HUES64 (cell line): Measurements from ENCODE around the gene WASL.
A peak's percentile ranks its signal among the peaks of the same experiment; 100 is the strongest.

ENCODE experiments used
- H3K27ac ChIP-seq: 2 replicates; pipeline ENCODE4 v1.7.0; 2013; ENCODE audit warnings: low read depth, low read length, inconsistent platforms
- H3K27me3 ChIP-seq: 2 replicates; pipeline ENCODE4 v1.6.1; 2013; ENCODE audit warnings: mild to moderate bottlenecking, low read length; ENCODE audit not compliant: insufficient read depth
- H3K36me3 ChIP-seq: 2 replicates; pipeline ENCODE4 v1.6.1; 2013; ENCODE audit warnings: mild to moderate bottlenecking, low read length; ENCODE audit not compliant: insufficient read depth
- H3K4me1 ChIP-seq: 2 replicates; pipeline ENCODE4 v1.6.1; 2013; ENCODE audit warnings: mild to moderate bottlenecking, low read length, moderate library complexity; ENCODE audit not compliant: insufficient read depth
- H3K4me3 ChIP-seq: 2 replicates; pipeline ENCODE4 v1.5.1; 2013; ENCODE audit warnings: mild to moderate bottlenecking, low read length, moderate library complexity
- H3K9ac ChIP-seq: 2 replicates; pipeline ENCODE4 v1.6.1; 2013; ENCODE audit warnings: mild to moderate bottlenecking, low read depth, low read length
- H3K9me3 ChIP-seq: 2 replicates; pipeline ENCODE4 v1.6.1; 2013; ENCODE audit warnings: low read depth, low read length; ENCODE audit not compliant: insufficient read depth
- WGBS: fragments of 150-250, 120-280 bp; methylation state at CpG from one replicate; pipeline ENCODE4 v1.1.7; 2013; ENCODE audit warnings: missing lambda C conversion rate; 5-methylcytosine and 5-hydroxymethylcytosine counted together

WASL gene

DNA sequence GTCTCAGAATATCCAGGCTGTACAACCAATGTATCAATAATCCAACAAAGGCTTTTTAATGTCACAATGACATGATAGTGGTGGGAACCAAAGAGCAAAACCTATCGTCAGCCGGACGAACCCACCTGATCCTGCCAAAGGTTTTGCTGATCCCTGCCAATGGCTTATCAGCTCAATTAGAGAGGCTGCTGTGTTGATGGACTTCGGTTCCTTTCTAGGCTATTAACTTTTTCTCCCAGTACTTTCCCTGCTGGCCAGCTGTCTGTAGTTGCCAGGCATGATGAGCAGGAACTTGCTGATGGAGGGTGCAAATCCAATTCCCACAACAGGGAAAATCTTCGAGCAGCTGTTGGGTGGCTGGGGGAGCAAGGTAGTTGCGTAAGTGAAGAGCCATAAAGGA is 90.8 kb downstream of the WASL start:
- Histone ChIP-seq H3K9me3 (no peaks in the 10 kb centered on the region), H3K36me3 (no peaks in the 10 kb centered on the region), H3K4me1 (no peaks in the 10 kb centered on the region), H3K27ac (no peak overlapping the region), H3K9ac (no peak overlapping the region), H3K4me3 (no peak overlapping the region), H3K27me3 (no peaks in the 10 kb centered on the region)
- WGBS, result 94% methylated on average over 6 of the region's 6 CpGs

DNA sequence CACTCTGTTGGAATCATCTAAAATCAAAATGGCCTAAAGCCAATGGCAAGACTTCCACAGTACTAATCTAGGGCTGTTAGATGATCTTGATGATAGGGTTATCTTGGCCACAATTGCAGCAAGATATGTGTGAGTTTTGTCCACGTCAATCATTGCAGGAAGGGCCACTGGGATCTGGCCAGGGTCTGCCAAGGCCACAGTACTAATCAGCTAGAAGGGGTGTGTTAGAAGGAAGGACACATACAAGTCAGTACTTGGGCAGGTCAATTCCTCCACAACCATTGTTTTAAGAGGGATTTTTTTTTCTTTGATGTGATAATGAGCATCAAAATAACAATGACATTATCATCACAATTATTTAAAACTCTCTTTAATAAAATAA is 91.5 kb downstream of the WASL start:
- H3K9ac ChIP-seq, result no peak overlapping the region
- H3K36me3 ChIP-seq, result no peaks in the 10 kb centered on the region
- H3K9me3 ChIP-seq, result no peaks in the 10 kb centered on the region
- H3K27ac ChIP-seq, result no peak overlapping the region
- no peaks in the 10 kb centered on the region for H3K4me1 ChIP-seq
- WGBS, result 86% methylated on average over 1 of the region's 1 CpG
- H3K27me3 ChIP-seq, result no peaks in the 10 kb centered on the region
- no peak overlapping the region for H3K4me3 ChIP-seq

DNA sequence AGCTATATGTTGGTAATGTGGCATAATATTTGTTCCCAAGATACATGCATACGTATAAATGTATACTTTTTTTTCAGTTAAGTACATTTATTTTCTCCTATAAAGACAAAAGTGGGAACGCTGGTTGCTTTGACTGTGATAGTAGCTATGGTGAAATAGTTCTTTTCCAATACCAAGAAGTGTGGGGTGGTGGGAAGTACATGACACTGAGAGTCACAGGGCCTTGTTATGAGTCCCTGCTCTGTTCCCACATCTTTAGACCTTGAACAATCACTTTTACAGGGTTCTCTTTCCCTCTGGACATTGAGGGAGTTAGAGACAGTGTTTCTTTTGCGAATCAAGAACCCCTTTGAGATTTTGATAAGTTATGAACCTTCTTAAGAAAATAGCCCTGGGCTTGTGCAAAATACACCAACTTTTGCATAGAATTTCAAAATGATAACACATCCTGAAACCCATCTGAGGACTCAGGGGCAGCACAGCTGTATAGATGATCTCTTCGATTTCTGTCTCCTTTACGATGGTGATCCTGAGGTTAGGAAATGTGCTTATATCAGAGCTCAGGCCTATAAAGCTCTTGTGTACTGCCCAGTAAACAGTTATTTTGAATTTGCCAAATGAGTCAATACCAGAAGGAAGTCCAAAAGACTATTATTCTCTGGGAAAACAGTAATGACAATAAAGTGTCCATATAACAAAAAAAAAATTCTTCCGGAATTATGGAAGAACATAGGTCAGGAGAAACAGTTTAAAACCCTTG is 92.1 kb downstream of the WASL start:
- Histone ChIP-seq H3K36me3 (no peaks in the 10 kb centered on the region), H3K27ac (no peak overlapping the region), H3K9me3 (no peaks in the 10 kb centered on the region), H3K4me3 (no peak overlapping the region), H3K9ac (no peak overlapping the region), H3K4me1 (no peaks in the 10 kb centered on the region), H3K27me3 (no peaks in the 10 kb centered on the region)
- WGBS, result over 99% methylated on average over 3 of the region's 6 CpGs

DNA sequence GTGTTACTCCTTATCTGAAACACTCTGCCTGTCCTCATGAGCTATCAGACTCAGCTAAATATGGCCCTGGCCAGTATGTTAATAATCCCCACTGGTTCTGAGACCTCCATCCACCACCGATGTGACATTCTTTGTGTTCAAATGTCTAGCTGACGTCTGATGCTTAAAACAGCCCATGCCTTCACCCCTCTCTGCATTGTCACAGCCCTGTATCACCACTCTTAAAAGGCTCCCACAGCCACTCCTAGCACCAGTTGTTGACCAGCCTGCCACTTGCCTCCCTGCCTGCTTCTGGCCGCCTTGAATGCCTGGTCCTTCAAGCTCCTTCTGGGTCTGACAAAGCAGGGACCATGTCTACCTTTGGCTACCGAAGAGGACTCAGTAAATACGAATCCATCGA is 93.2 kb downstream of the WASL start, which contains the start of gene LMOD2:
Gene LMOD2 (plus strand): TSS at position 253 of the 400 bp plus-strand sequence. CDS start 98 bp downstream, at position 351.
- Histone ChIP-seq H3K9me3 (no peaks in the 10 kb centered on the region), H3K9ac (no peak within 1 kb of the TSS), H3K4me1 (no peaks in the 10 kb centered on the region), H3K27me3 (no peaks in the 10 kb centered on the region), H3K4me3 (no peak within 1 kb of the TSS), H3K36me3 (no peaks in the 10 kb centered on the region), H3K27ac (no peak within 1 kb of the TSS)
- 84% methylated on average over 6 of the region's 6 CpGs for WGBS

DNA sequence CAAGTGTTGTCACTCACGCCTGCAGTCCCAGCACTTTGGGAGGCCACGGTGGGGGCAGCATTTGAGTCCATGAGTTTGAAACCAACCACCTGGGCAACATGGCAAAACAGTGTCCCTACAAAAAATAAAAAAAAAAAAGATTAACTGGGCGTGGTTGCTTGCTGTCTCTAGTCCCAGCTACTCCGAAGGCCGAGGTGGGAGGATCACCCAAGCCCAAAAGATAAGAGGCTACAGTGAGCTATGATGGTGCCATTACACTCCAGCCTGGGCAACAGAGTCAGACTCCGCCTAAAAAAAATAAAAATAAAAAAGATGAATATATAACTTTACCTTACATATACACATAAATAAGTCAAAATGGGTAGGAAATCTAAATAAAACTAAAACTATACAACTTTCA is 95.6 kb downstream of the WASL start:
- no peak overlapping the region for H3K9ac ChIP-seq
- H3K4me3 ChIP-seq, result no peak overlapping the region
- no peaks in the 10 kb centered on the region for H3K27me3 ChIP-seq
- H3K36me3 ChIP-seq, result no peaks in the 10 kb centered on the region
- H3K9me3 ChIP-seq, result no peaks in the 10 kb centered on the region
- H3K4me1 ChIP-seq, result peaks cover 6% of the 10 kb centered on the region; the same call in 1 of the 2 replicates
- WGBS, result 92% methylated on average over 5 of the region's 6 CpGs
- H3K27ac ChIP-seq, result no peak overlapping the region

DNA sequence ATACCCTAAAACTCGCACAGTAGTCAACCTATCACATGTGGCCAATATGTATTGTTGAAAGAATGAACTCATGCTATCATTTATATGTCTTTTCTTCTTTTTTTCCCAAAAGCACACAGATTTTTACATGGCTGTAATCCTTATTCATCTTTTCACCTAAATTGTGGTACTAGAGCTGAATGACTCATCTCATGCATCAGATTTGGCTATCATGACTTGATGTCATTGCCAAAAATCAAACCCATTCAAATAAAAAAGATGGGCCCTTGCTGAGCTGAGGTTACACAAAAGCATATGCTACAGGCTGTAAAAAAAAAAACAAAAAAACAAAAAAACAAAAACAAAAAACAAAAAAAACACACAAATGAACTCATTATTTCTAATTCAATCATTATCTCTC is 96.4 kb downstream of the WASL start:
- WGBS, result 100% methylated on average over 1 of the region's 1 CpG
- Histone ChIP-seq H3K9me3 (no peaks in the 10 kb centered on the region), H3K4me3 (no peak overlapping the region)

DNA sequence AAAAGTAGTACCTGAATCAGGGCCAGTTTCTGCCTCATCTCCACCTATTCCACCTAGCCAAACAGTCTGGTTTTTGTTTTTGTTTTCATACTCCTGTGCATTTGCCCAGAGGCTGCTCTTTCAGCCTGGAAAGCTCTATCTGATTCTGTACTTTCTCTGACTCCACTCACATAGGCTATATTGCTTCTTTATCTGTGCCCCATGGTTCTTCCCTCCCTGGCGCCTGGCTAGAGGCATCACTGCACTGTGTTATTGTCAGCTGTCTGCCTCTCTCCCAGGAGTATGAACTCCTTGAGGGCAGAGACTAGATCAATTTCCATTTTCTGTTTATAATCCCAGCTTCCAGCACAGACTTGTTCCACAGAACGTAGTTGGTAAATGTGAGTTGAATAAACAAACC is 98.2 kb downstream of the WASL start:
- Histone ChIP-seq H3K4me3 (no peak overlapping the region), H3K27ac (no peak overlapping the region), H3K4me1 (peaks cover 19% of the 10 kb centered on the region; the same call in 1 of the 2 replicates), H3K27me3 (no peaks in the 10 kb centered on the region), H3K9me3 (no peaks in the 10 kb centered on the region), H3K36me3 (no peaks in the 10 kb centered on the region), H3K9ac (no peak overlapping the region)
- 87% methylated on average over 2 of the region's 2 CpGs for WGBS

More for the DNA sequence above, 96.4 kb downstream of the WASL start:
- H3K27ac ChIP-seq, result no peak overlapping the region
- H3K27me3 ChIP-seq, result no peaks in the 10 kb centered on the region
- H3K36me3 ChIP-seq, result no peaks in the 10 kb centered on the region
- H3K4me1 ChIP-seq, result peaks cover 9% of the 10 kb centered on the region; the same call in 1 of the 2 replicates
- H3K9ac ChIP-seq, result no peak overlapping the region

DNA sequence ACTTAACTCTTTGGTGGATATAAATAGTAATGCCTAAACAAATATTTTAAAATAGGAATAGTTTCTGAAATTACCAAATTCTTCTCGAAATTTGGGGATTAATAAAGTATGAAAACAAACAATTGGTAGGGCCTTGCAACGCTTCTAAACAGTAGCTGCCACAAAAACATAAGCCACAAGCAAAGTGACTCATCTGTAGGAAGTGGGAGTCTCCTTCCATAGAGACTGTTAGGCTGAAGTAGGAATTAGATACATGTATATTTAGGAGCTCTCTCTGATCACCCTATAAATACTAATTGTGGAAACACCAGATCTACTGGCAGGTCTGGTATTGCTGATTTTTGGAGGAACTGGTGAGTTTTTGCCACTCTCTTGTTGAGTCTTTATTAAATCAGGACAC is 98.8 kb downstream of the WASL start:
- Histone ChIP-seq H3K27me3 (no peaks in the 10 kb centered on the region), H3K4me3 (no peak overlapping the region), H3K4me1 (peaks cover 25% of the 10 kb centered on the region; the same call in 1 of the 2 replicates), H3K36me3 (no peaks in the 10 kb centered on the region), H3K9ac (no peak overlapping the region), H3K27ac (no peak overlapping the region), H3K9me3 (no peaks in the 10 kb centered on the region)
- 100% methylated on average over 2 of the region's 2 CpGs for WGBS

DNA sequence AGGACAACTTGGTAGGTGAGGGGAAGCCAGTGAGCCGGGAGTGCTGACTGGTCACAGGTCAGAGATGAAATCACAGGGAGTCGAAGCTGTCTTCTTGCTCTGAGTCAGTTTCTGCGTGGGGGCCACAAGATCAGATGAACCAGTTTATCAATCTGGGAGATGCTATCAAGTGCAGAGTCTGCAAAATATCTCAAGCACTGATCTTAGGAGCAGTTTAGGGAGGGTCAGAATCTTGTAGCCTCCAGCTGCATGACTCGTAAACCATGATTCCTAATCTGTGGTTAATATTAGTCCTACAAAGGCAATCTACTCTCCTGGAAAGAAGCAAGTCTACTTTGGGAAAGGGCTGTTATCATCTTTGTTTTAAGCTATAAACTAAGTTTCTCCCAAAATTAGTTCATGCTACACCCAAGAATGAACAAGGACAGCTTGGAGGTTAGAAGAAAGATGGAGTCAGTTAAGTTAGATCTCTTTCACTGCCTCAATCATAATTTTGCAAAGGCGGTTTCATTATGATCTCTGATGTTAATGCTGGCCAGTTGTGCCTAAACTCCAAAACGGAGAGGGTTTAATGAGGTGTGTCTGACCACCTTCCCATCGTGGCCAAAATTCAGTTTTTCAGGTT is 101.6 kb downstream of the WASL start:
- Histone ChIP-seq H3K9ac (no peak overlapping the region), H3K4me3 (no peak overlapping the region), H3K9me3 (no peaks in the 10 kb centered on the region), H3K27me3 (no peaks in the 10 kb centered on the region), H3K27ac (no peak overlapping the region), H3K36me3 (no peaks in the 10 kb centered on the region), H3K4me1 (peaks cover 43% of the 10 kb centered on the region)
- 86% methylated on average over 7 of the region's 7 CpGs for WGBS

DNA sequence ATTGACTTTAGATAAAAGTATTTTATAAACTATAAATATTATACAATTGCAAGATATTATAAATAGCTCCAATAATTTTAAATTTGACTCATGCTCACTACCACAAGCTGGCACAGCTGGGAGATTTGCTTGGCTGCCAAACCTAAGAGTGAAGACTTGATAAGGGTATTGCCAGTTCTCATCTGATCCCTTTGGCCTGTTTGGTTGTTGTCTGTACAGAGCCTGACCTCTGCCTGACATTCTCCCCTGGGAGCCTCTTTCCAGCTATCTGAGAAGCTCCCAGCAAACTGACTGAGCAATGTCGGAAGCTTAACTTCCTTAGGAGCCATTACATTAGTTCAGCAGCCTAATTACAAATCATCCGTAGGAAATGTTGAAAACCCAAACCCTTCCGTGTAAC is 103.3 kb downstream of the WASL start:
- H3K27me3 ChIP-seq, result no peaks in the 10 kb centered on the region
- no peaks in the 10 kb centered on the region for H3K9me3 ChIP-seq
- H3K4me3 ChIP-seq, result no peak overlapping the region
- peaks cover 43% of the 10 kb centered on the region for H3K4me1 ChIP-seq
- no peaks in the 10 kb centered on the region for H3K36me3 ChIP-seq
- no peak overlapping the region for H3K9ac ChIP-seq
- no peak overlapping the region for H3K27ac ChIP-seq
- 90% methylated on average over 3 of the region's 3 CpGs for WGBS

DNA sequence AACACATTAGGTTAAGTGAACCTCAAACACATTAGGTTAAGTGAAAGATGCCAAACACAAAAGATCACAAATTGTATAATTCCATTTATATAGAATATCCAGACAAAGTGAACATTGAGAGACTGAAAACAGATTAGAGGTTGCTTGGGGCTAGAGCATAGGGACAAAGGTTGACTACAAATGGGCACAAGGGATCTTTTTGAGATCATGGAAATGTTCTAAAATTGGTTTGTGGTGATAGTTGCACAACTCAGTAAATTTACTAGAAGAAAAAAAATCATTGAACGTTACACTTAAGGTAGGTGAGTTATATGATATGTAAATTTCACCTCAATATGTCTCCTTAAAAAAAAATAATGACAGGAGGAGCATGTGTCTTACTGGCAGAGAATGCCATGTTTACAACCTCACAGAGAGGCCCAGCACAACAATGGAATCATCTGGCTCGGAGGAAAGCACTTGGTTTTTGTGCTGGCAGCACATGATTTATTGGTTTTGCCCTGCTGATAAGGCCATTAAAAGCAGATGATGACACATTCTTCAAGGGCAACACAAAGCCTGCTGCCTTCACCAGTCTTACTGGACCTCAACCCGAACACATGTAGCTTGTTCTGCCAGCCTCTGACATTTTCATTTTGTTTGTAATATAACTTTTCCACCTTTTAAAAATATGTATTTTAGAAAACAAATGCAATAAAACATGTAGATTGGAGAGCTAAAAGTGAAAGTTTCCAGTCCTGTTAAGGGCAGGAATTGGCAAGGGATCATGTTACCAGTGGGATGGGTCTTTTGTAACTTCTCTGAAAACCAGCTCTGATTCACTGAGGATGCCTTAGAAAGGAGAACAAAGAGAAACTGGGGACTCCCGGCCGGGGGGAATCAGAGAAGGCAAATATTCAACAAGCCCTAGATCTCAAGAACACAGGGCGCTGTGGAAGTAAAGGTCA is 105.0 kb downstream of the WASL start:
- H3K9me3 ChIP-seq, result 0 out of 2 replicates have a peak, but pooled peaks cover under 1% of the 10 kb centered on the region
- peak overlapping the region; percentile 31 for H3K4me3 ChIP-seq
- H3K9ac ChIP-seq, result peak overlapping the region; percentile 66; the same call in 1 of the 2 replicates
- WGBS, result 16% methylated on average over 5 of the region's 6 CpGs
- H3K4me1 ChIP-seq, result peaks cover 39% of the 10 kb centered on the region
- no peaks in the 10 kb centered on the region for H3K27me3 ChIP-seq
- H3K27ac ChIP-seq, result peak overlapping the region; percentile 79
- H3K36me3 ChIP-seq, result no peaks in the 10 kb centered on the region
